Hepatocyte (in vitro differentiated cells): Measurements from ENCODE around the gene PCDH1. TPM values are rescaled to one million over a fixed set of nuclear protein-coding genes. Genes with fewer than 3 reads are reported as not detected.

ENCODE experiments used
- DNase-seq: peaks from one replicate; pipeline ENCODE4 v3.0.0-alpha.2; 2016; ENCODE audit warnings: low spot score
- H2AFZ ChIP-seq: fragments of 200-600 bp; sonication (generic); 2 replicates; pipeline ENCODE4 v1.6.0; 2016; ENCODE audit warnings: antibody characterized with exemption, mild to moderate bottlenecking
- H3K27ac ChIP-seq: fragments of 200-600 bp; sonication (generic); 2 replicates; pipeline ENCODE4 v1.5.1; 2016; ENCODE audit warnings: mild to moderate bottlenecking
- H3K27me3 ChIP-seq: fragments of 200-600 bp; sonication (generic); 2 replicates; pipeline ENCODE4 v1.6.1; 2016
- H3K36me3 ChIP-seq: fragments of 200-600 bp; sonication (generic); replicated peaks from 2 replicates; pipeline ENCODE4 v1.5.1; 2016; ENCODE audit warnings: low read depth; ENCODE audit not compliant: insufficient read depth
- H3K4me1 ChIP-seq: fragments of 200-600 bp; sonication (generic); 2 replicates; pipeline ENCODE4 v1.5.1; 2016; ENCODE audit warnings: mild to moderate bottlenecking, moderate library complexity; ENCODE audit not compliant: insufficient read depth
- H3K4me2 ChIP-seq: fragments of 200-600 bp; sonication (generic); 2 replicates; pipeline ENCODE4 v1.6.0; 2016
- H3K4me3 ChIP-seq: fragments of 200-600 bp; sonication (generic); 2 replicates; pipeline ENCODE4 v1.5.1; 2016; ENCODE audit warnings: mild to moderate bottlenecking
- H3K79me2 ChIP-seq: fragments of 200-600 bp; sonication (generic); 2 replicates; pipeline ENCODE4 v1.6.0; 2017; ENCODE audit warnings: mild to moderate bottlenecking
- H3K9me2 ChIP-seq: fragments of 200-600 bp; sonication (generic); replicated peaks from 2 replicates; pipeline ENCODE4 v1.6.0; 2017; ENCODE audit warnings: mild to moderate bottlenecking; ENCODE audit not compliant: insufficient read depth
- H3K9me3 ChIP-seq: fragments of 200-600 bp; sonication (generic); 2 replicates; pipeline ENCODE4 v1.5.1; 2016; ENCODE audit warnings: low read depth, mild to moderate bottlenecking
- H4K20me1 ChIP-seq: fragments of 200-600 bp; sonication (generic); 2 replicates; pipeline ENCODE4 v1.6.0; 2016; ENCODE audit warnings: mild to moderate bottlenecking; ENCODE audit not compliant: insufficient read depth, poor library complexity, severe bottlenecking
- EZH2 ChIP-seq: fragments of 200-600 bp; sonication (generic); IDR thresholded peaks from 2 replicates; pipeline ENCODE4 v1.6.1; 2016; ENCODE audit warnings: antibody characterized with exemption, mild to moderate bottlenecking, borderline replicate concordance
- EZH2phosphoT487 ChIP-seq: fragments of 200-600 bp; sonication (generic); IDR thresholded peaks from one replicate; pipeline ENCODE4 v1.6.1; 2018; ENCODE audit warnings: antibody characterized with exemption, mild to moderate bottlenecking, low read depth, moderate library complexity; ENCODE audit not compliant: unreplicated experiment, severe bottlenecking
- WGBS: methylation state at CpG from one replicate; pipeline ENCODE4 v1.1.6; 2016; ENCODE audit warnings: low lambda C conversion rate; ENCODE audit errors: missing lambda C conversion rate; 5-methylcytosine and 5-hydroxymethylcytosine counted together
- polyA plus RNA-seq: library from polyadenylated mRNA; unstranded; fragments of >200 nt; fragmentation: Nextera tagmentation; extraction: Ambion mirVana; gene quantifications from 2 replicates; pipeline ENCODE4 v1.2.1, GENCODE V29; 2016
- total RNA-seq: library from RNA; depleted of rRNA; stranded (reverse); fragments of >200 nt; gene quantifications from 2 replicates; pipeline ENCODE4 v1.2.3, GENCODE V29; 2014
- TF ChIP-seq, protein P1 (sequence below): fragments of 200-600 bp; sonication (generic); IDR thresholded peaks from 2 replicates; pipeline ENCODE4 v1.5.1; 2016; ENCODE audit warnings: antibody characterized with exemption, mild to moderate bottlenecking; ENCODE audit not compliant: poor library complexity

PCDH1 gene
- total and polyA plus RNA-seq, 2 experiments from 2014 or later = 8.6 to 10.5 TPM

DNA sequence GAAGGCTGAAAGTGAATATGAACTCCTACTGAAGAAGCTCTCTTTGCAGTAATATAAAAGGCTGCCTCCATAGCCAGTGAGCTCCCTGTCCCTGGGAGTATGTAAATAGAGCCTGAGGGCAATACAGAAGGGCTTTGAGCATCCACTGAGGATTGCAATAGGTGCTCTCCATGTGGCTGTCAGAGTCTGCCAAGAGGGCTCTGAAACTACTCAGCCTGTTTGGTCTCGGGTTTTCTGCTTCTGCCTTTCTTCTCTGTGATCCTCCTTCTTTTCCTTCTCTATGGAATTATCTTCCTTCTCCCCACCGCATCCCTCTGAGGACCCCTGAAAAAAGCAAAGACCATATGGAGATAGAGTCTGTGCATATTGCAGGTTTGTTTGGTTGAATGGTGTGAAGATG is 69.4 kb downstream of the PCDH1 start:
- H3K27me3 ChIP-seq = peaks cover 78% of the 10 kb centered on the region
- H3K79me2 ChIP-seq = no peaks in the 10 kb centered on the region
- H3K9me3 ChIP-seq = no peaks in the 10 kb centered on the region
- DNase-seq = no peak
- H3K4me1 ChIP-seq = peaks cover 5% of the 10 kb centered on the region
- TF ChIP-seq, protein P1, sequence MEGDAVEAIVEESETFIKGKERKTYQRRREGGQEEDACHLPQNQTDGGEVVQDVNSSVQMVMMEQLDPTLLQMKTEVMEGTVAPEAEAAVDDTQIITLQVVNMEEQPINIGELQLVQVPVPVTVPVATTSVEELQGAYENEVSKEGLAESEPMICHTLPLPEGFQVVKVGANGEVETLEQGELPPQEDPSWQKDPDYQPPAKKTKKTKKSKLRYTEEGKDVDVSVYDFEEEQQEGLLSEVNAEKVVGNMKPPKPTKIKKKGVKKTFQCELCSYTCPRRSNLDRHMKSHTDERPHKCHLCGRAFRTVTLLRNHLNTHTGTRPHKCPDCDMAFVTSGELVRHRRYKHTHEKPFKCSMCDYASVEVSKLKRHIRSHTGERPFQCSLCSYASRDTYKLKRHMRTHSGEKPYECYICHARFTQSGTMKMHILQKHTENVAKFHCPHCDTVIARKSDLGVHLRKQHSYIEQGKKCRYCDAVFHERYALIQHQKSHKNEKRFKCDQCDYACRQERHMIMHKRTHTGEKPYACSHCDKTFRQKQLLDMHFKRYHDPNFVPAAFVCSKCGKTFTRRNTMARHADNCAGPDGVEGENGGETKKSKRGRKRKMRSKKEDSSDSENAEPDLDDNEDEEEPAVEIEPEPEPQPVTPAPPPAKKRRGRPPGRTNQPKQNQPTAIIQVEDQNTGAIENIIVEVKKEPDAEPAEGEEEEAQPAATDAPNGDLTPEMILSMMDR = no peak
- no peak for TF ChIP-seq EZH2
- TF ChIP-seq EZH2phosphoT487 = no peak
- no peaks in the 10 kb centered on the region for H3K9me2 ChIP-seq
- H3K4me2 ChIP-seq = no peak overlapping the region
- no peaks in the 10 kb centered on the region for H4K20me1 ChIP-seq
- no peak overlapping the region for H3K4me3 ChIP-seq
- H3K36me3 ChIP-seq = no peaks in the 10 kb centered on the region
- no peak overlapping the region for H3K27ac ChIP-seq
- WGBS = 75% methylated on average over 2 of the region's 2 CpGs
- H2AFZ ChIP-seq = no peak overlapping the region

DNA sequence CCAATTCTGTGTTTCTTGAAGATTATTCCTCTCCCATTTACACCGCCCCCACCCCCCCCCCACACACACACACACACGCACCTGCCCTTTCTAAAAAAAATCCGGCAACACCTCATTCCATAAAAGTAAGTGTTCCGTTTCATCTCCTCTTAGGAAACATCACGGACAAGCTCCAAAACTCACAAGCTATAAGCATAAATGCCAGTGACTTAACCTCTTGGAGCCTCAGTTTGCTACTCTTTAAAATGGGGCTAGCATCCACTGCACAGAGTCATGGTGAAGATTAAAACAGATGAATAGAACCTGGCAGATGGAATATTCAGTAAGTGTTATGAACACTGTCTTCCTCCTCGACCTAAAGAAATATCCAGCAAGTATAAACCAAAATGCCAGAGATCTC is 70.5 kb downstream of the PCDH1 start:
- no peak overlapping the region for H2AFZ ChIP-seq
- H3K79me2 ChIP-seq = no peaks in the 10 kb centered on the region
- H3K27ac ChIP-seq = no peak overlapping the region
- H3K4me2 ChIP-seq = no peak overlapping the region
- DNase-seq = no peak
- 77% methylated on average over 6 of the region's 6 CpGs for WGBS
- H4K20me1 ChIP-seq = no peaks in the 10 kb centered on the region
- H3K9me3 ChIP-seq = no peaks in the 10 kb centered on the region
- H3K9me2 ChIP-seq = no peaks in the 10 kb centered on the region
- no peak overlapping the region for H3K4me3 ChIP-seq
- no peaks in the 10 kb centered on the region for H3K36me3 ChIP-seq
- no peak for TF ChIP-seq EZH2
- TF ChIP-seq, protein P1 = no peak
- TF ChIP-seq EZH2phosphoT487 = no peak
- peaks cover 5% of the 10 kb centered on the region for H3K4me1 ChIP-seq
- peaks cover 86% of the 10 kb centered on the region for H3K27me3 ChIP-seq

DNA sequence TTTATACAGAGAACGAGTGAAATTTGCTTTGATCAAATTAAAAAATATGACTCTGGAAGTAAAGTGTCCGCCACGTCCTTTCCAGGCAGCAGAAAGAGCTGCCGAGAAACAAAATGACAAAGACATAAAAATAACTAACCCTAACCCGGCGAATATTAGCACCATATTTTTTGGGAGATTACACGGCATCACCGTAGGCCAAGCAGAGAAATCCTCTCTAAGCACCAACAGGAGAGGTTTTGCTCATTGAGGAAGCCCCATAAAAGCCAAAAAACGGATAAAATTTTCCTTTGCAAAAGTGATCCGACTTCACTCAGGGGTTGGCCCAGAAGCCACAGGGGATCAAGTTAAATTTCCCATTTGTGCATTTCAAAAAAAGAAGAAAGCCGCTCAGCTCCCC is 70.9 kb downstream of the PCDH1 start:
- peaks cover 5% of the 10 kb centered on the region for H3K4me1 ChIP-seq
- H3K27ac ChIP-seq = no peak overlapping the region
- no peak overlapping the region for H3K4me3 ChIP-seq
- no peaks in the 10 kb centered on the region for H4K20me1 ChIP-seq
- H2AFZ ChIP-seq = no peak overlapping the region
- H3K9me3 ChIP-seq = no peaks in the 10 kb centered on the region
- no peaks in the 10 kb centered on the region for H3K36me3 ChIP-seq
- 85% methylated on average over 11 of the region's 11 CpGs for WGBS
- H3K9me2 ChIP-seq = no peaks in the 10 kb centered on the region
- no peaks in the 10 kb centered on the region for H3K79me2 ChIP-seq
- TF ChIP-seq, protein P1 = no peak
- no peak for TF ChIP-seq EZH2
- TF ChIP-seq EZH2phosphoT487 = no peak
- H3K27me3 ChIP-seq = peaks cover 86% of the 10 kb centered on the region
- no peak for DNase-seq
- H3K4me2 ChIP-seq = no peak overlapping the region

DNA sequence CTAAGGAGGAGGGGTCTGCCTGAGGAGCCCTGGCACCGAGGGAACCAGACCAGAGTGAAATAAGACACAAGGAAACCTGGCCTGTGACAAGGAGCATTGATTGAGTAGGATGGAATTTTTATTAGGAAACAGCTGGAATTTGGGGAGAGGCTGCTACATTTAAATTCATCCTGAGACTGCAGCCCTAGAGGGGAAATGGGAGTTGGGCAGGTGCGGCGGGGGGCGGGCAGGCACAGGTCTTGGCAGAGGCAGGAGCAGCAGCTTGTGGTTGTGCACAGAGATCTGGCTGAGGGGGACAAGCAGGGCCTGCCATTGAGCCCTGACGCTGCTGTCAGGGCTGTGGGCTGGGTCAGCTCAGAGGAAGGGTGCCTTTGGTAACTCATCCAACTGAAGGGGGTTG is 71.6 kb downstream of the PCDH1 start:
- WGBS = 67% methylated on average over 5 of the region's 5 CpGs
- H3K9me2 ChIP-seq = no peaks in the 10 kb centered on the region
- no peaks in the 10 kb centered on the region for H4K20me1 ChIP-seq
- no peak overlapping the region for H3K4me3 ChIP-seq
- H3K27me3 ChIP-seq = peaks cover 80% of the 10 kb centered on the region
- H3K27ac ChIP-seq = no peak overlapping the region
- H3K79me2 ChIP-seq = no peaks in the 10 kb centered on the region
- no peaks in the 10 kb centered on the region for H3K9me3 ChIP-seq
- no peak overlapping the region for H2AFZ ChIP-seq
- no peaks in the 10 kb centered on the region for H3K36me3 ChIP-seq
- H3K4me2 ChIP-seq = no peak overlapping the region
- H3K4me1 ChIP-seq = peaks cover under 1% of the 10 kb centered on the region
- TF ChIP-seq EZH2phosphoT487 = no peak
- TF ChIP-seq, protein P1 = no peak
- no peak for TF ChIP-seq EZH2
- DNase-seq = no peak
